GM23338 (cell line): Measurements from ENCODE around the gene GFOD1.

ENCODE experiments used
- CREB1 ChIP-seq: fragments of 250-450 bp; sonication (Bioruptor Pico); IDR thresholded peaks from 2 replicates; pipeline ENCODE4 v1.5.0; 2020; ENCODE audit warnings: low read depth, mild to moderate bottlenecking, moderate library complexity
- EZH2 ChIP-seq: fragments of 200-600 bp; sonication (generic); IDR thresholded peaks from one replicate; pipeline ENCODE4 v1.8.0; 2017; ENCODE audit warnings: antibody characterized with exemption, mild to moderate bottlenecking, low read depth; ENCODE audit not compliant: unreplicated experiment
- JUNB ChIP-seq: IDR thresholded peaks from one replicate; pipeline ENCODE4 v1.6.1; 2016; ENCODE audit warnings: antibody characterized with exemption; ENCODE audit not compliant: unreplicated experiment
- ZNF114 ChIP-seq: fragments of 250-450 bp; sonication (Bioruptor Pico); IDR thresholded peaks from 2 replicates; pipeline ENCODE4 v1.5.0; 2020; ENCODE audit warnings: mild to moderate bottlenecking, moderate library complexity
- ZNF331 ChIP-seq: fragments of 250-450 bp; sonication (Bioruptor Pico); IDR thresholded peaks from 2 replicates; pipeline ENCODE4 v1.5.0; 2020; ENCODE audit warnings: low read depth, mild to moderate bottlenecking, moderate library complexity
- TF ChIP-seq, protein P1 (sequence below), 2 experiments: fragments of 200-600 bp in 1 of 2; sonication (generic) in 1 of 2; conservative IDR thresholded peaks; 2 replicates each; pipeline versions ENCODE4 v1.5.1 to v1.6.1; 2016 to 2017; ENCODE audit warnings: antibody characterized with exemption in 2 of 2, low read depth in 2 of 2, mild to moderate bottlenecking in 2 of 2, moderate library complexity in 1 of 2
- TF ChIP-seq, protein P2 (sequence below): IDR thresholded peaks from one replicate; pipeline ENCODE4 v1.6.1; 2018; ENCODE audit warnings: antibody characterized with exemption; ENCODE audit not compliant: unreplicated experiment

- no peak for TF ChIP-seq ZNF114 (CRISPR knock-in tag)
- TF ChIP-seq, protein P1, sequence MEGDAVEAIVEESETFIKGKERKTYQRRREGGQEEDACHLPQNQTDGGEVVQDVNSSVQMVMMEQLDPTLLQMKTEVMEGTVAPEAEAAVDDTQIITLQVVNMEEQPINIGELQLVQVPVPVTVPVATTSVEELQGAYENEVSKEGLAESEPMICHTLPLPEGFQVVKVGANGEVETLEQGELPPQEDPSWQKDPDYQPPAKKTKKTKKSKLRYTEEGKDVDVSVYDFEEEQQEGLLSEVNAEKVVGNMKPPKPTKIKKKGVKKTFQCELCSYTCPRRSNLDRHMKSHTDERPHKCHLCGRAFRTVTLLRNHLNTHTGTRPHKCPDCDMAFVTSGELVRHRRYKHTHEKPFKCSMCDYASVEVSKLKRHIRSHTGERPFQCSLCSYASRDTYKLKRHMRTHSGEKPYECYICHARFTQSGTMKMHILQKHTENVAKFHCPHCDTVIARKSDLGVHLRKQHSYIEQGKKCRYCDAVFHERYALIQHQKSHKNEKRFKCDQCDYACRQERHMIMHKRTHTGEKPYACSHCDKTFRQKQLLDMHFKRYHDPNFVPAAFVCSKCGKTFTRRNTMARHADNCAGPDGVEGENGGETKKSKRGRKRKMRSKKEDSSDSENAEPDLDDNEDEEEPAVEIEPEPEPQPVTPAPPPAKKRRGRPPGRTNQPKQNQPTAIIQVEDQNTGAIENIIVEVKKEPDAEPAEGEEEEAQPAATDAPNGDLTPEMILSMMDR (conservative IDR thresholded peaks at IDR 0.05; ENCODE audit: low read depth in 2 of 2) = no peak
- TF ChIP-seq, protein P2, sequence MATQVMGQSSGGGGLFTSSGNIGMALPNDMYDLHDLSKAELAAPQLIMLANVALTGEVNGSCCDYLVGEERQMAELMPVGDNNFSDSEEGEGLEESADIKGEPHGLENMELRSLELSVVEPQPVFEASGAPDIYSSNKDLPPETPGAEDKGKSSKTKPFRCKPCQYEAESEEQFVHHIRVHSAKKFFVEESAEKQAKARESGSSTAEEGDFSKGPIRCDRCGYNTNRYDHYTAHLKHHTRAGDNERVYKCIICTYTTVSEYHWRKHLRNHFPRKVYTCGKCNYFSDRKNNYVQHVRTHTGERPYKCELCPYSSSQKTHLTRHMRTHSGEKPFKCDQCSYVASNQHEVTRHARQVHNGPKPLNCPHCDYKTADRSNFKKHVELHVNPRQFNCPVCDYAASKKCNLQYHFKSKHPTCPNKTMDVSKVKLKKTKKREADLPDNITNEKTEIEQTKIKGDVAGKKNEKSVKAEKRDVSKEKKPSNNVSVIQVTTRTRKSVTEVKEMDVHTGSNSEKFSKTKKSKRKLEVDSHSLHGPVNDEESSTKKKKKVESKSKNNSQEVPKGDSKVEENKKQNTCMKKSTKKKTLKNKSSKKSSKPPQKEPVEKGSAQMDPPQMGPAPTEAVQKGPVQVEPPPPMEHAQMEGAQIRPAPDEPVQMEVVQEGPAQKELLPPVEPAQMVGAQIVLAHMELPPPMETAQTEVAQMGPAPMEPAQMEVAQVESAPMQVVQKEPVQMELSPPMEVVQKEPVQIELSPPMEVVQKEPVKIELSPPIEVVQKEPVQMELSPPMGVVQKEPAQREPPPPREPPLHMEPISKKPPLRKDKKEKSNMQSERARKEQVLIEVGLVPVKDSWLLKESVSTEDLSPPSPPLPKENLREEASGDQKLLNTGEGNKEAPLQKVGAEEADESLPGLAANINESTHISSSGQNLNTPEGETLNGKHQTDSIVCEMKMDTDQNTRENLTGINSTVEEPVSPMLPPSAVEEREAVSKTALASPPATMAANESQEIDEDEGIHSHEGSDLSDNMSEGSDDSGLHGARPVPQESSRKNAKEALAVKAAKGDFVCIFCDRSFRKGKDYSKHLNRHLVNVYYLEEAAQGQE = no peak
- no peak for TF ChIP-seq JUNB
- TF ChIP-seq EZH2 = no peak
- TF ChIP-seq ZNF331 (CRISPR knock-in tag) = no peak
- TF ChIP-seq CREB1 = no peak
These were observed 42.8 kb downstream of the GFOD1 start for GRCh38 chr6:13444604-13445003.
